Neutrophil (primary cell): Measurements from ENCODE around the gene BMPR1A.

Source experiments
- H3K27ac ChIP-seq: fragments of 200-600 bp; sonication (generic); 2 replicates; pipeline ENCODE4 v1.5.1; 2016; ENCODE audit warnings: mild to moderate bottlenecking, moderate library complexity
- H3K27me3 ChIP-seq: fragments of 200-600 bp; sonication (generic); 2 replicates; pipeline ENCODE4 v1.6.0; 2016; ENCODE audit warnings: mild to moderate bottlenecking
- H3K36me3 ChIP-seq: fragments of 200-600 bp; sonication (generic); 2 replicates; pipeline ENCODE4 v1.5.1; 2017
- H3K4me1 ChIP-seq, 2 experiments: fragments of 200-600 bp in 1 of 2; sonication (generic) in 1 of 2; 1 replicate in 1 of 2; 2 replicates in 1 of 2; pipeline versions ENCODE4 v1.5.1 to v1.6.1; 2013 to 2016; ENCODE audit warnings: low read depth in 1 of 2, low read length in 1 of 2, mild to moderate bottlenecking in 1 of 2, moderate library complexity in 1 of 2; ENCODE audit not compliant: control insufficient read depth in 1 of 2, insufficient read depth in 1 of 2
- H3K4me3 ChIP-seq, 2 experiments: fragments of 200-600 bp in 1 of 2; sonication (generic) in 1 of 2; 1 replicate in 1 of 2; 2 replicates in 1 of 2; pipeline ENCODE4 v1.5.1; 2013 to 2016; ENCODE audit warnings: low read depth in 1 of 2, low read length in 1 of 2, mild to moderate bottlenecking in 1 of 2, moderate library complexity in 1 of 2
- H3K9me3 ChIP-seq: fragments of 200-600 bp; sonication (generic); 2 replicates; pipeline ENCODE4 v1.5.1; 2016
- TF ChIP-seq, protein P1 (sequence below): fragments of 200-600 bp; sonication (generic); IDR thresholded peaks from 2 replicates; pipeline ENCODE4 v1.5.1; 2016; ENCODE audit warnings: antibody characterized with exemption

The BMPR1A gene

DNA sequence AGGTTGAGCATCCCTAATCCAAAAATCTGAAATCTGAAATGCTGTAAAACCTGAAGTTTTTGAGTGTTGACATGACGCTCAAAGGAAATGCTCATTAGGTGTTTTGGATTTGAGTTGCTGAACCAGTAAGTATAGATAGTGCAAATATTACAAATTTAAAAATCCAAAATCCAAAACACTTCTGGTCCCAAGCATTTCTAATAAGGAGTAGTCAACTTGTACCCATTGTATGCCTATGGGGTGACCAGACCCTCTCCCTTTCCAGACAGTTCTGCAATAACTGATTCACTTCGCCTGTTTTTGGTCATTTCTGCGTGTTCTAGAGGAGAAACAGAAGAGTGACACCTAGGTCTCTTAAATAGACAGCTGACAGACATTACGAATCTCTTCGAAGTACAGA, 110.7 kb downstream of the BMPR1A start:
- TF ChIP-seq, protein P1, sequence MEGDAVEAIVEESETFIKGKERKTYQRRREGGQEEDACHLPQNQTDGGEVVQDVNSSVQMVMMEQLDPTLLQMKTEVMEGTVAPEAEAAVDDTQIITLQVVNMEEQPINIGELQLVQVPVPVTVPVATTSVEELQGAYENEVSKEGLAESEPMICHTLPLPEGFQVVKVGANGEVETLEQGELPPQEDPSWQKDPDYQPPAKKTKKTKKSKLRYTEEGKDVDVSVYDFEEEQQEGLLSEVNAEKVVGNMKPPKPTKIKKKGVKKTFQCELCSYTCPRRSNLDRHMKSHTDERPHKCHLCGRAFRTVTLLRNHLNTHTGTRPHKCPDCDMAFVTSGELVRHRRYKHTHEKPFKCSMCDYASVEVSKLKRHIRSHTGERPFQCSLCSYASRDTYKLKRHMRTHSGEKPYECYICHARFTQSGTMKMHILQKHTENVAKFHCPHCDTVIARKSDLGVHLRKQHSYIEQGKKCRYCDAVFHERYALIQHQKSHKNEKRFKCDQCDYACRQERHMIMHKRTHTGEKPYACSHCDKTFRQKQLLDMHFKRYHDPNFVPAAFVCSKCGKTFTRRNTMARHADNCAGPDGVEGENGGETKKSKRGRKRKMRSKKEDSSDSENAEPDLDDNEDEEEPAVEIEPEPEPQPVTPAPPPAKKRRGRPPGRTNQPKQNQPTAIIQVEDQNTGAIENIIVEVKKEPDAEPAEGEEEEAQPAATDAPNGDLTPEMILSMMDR = no peak
- H3K9me3 ChIP-seq = no peaks in the 10 kb centered on the region
- H3K27me3 ChIP-seq = peaks cover 17% of the 10 kb centered on the region
- no peak overlapping the region for H3K4me3 ChIP-seq
- H3K36me3 ChIP-seq = no peaks in the 10 kb centered on the region
- no peaks in the 10 kb centered on the region for H3K4me1 ChIP-seq
- H3K27ac ChIP-seq = no peak overlapping the region

DNA sequence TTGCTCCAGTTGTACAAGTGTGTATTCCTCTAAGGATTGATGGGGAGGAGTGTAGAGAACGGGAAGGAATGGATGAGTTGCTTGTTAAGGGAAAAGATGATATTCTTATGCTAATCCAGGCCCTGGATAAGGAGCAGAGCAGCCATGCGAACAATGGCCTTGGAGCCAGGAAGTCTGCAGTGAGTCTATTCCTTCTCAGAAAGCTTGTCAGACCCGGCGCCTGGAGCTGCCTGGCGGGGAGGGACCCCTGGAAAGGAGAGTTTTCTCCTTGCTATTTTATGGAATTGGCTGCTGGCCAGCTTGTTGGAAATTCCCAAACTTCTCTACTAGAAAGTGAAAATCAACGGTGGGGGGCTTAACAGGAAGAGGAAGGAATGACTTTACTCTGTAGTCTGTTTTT, 111.9 kb downstream of the BMPR1A start:
- peaks cover 17% of the 10 kb centered on the region for H3K27me3 ChIP-seq

DNA sequence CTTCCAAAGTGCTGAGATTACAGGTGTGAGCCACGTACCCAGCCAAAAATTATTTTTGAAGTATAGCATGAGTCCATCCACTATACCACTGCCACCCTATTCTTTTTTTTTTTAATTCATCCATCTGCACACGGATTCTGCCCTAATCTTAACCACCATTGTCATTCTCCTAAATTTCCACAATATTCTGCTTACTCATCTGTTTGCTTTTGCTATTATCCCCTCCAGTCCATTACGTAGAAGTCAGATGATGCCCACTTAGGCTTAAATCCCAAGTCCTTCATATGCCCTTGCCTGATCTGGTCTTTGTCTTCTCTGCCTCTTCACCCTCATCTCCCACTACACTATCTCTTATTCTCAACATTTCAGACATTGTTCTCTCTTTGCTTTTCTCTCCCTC, 114.3 kb downstream of the BMPR1A start:
- peaks cover 17% of the 10 kb centered on the region for H3K27me3 ChIP-seq
- no peak overlapping the region for H3K27ac ChIP-seq
- no peak overlapping the region for H3K4me3 ChIP-seq
- TF ChIP-seq, protein P1 = no peak
- no peaks in the 10 kb centered on the region for H3K9me3 ChIP-seq
- no peaks in the 10 kb centered on the region for H3K4me1 ChIP-seq
- H3K36me3 ChIP-seq = no peaks in the 10 kb centered on the region

More for the DNA sequence above, 111.9 kb downstream of the BMPR1A start:
- Histone ChIP-seq H3K9me3 (no peaks in the 10 kb centered on the region), H3K4me3 (no peak overlapping the region), H3K4me1 (no peaks in the 10 kb centered on the region), H3K27ac (no peak overlapping the region), H3K36me3 (no peaks in the 10 kb centered on the region)
- TF ChIP-seq, protein P1 = no peak

DNA sequence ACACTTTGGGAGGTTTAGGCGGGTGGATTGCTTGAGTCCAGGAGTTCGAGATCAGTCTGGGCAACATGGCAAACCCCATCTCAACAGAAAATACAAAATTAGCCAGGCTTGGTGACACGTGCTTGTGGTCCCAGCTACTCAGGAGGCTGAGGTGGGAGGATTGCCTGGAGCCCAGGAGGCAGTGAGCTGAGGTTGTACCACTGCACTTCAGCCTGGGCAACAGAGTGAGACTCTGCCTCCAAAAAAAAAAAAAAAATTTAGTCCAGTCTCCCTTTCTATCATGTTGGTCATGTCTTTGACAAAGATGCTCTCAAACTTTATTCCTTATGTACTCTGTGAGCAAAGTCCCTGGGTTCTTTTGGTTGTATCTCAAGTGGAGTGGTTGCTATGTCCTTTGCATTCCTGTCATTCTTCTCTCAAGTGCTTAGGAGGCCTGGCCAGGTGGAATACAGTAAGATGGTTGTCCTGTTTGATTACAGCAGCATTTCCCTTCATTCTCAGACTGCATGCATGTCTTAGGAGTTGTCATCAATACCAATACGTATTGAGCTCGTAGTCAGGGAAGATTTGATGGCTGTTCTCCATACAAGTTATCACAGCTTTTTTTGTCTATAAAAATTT, 115.3 kb downstream of the BMPR1A start:
- Histone ChIP-seq H3K36me3 (no peaks in the 10 kb centered on the region), H3K27ac (no peak overlapping the region), H3K9me3 (no peaks in the 10 kb centered on the region), H3K4me1 (no peaks in the 10 kb centered on the region), H3K27me3 (peaks cover 17% of the 10 kb centered on the region), H3K4me3 (no peak overlapping the region)
- TF ChIP-seq, protein P1 = no peak

DNA sequence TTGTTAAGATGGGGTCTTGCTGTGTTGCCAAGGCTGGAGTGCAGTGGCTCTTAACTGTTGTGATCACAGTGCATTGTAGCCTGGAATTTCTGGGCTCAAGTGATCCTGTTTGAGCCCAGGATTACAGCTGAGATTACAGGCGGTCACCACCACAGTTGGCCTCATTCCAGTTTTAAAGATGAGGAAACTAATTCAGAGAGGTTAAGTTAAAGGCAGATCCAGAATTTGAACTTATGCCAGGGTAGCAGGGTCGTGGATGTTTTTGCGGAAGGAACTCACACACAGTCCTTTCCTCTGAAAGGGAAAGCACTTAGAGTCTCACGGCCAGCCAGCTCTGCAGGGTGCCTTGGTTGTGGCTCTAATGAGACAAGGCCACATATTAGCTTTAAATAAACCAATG, 116.3 kb downstream of the BMPR1A start:
- TF ChIP-seq, protein P1 = no peak
- H3K27ac ChIP-seq = no peak overlapping the region

More for the DNA sequence above, 116.3 kb downstream of the BMPR1A start:
- H3K9me3 ChIP-seq = no peaks in the 10 kb centered on the region
- no peak overlapping the region for H3K4me3 ChIP-seq
- no peaks in the 10 kb centered on the region for H3K36me3 ChIP-seq
- peaks cover 7% of the 10 kb centered on the region for H3K27me3 ChIP-seq
- H3K4me1 ChIP-seq = no peaks in the 10 kb centered on the region
